Bronchial epithelial cell (primary cell): ENCODE results near the gene PLCL1. TPM values are rescaled to one million over a fixed set of nuclear protein-coding genes. Genes with fewer than 3 reads are reported as not detected.
A peak's percentile ranks its signal among the peaks of the same experiment; 100 is the strongest.

Source experiments
- DNase-seq: peaks from one replicate; pipeline ENCODE4 v3.0.0-alpha.2; 2010; ENCODE audit warnings: low read depth
- FAIRE-seq: peaks from 2 replicates; lab custom pipeline; 2011; peaks lifted over from hg19 to GRCh38; lab: Jason Lieb, UNC
- H3K27me3 ChIP-seq: 2 replicates; pipeline ENCODE4 v1.5.1; 2011; ENCODE audit warnings: low read length; ENCODE audit not compliant: control insufficient read depth, insufficient read depth
- H3K36me3 ChIP-seq: 2 replicates; pipeline ENCODE4 v1.5.1; 2011; ENCODE audit warnings: low read length; ENCODE audit not compliant: control insufficient read depth, insufficient read depth
- H3K4me3 ChIP-seq: 2 replicates; pipeline ENCODE4 v1.5.1; 2011; ENCODE audit warnings: mild to moderate bottlenecking, low read depth, low read length, control low read depth
- CTCF ChIP-seq: IDR thresholded peaks from 2 replicates; pipeline ENCODE4 v1.5.1; 2011; ENCODE audit warnings: mild to moderate bottlenecking, moderate library complexity, low read length, control low read depth, inconsistent platforms; ENCODE audit not compliant: insufficient read depth, severe bottlenecking
- total RNA-seq: library from RNA; depleted of rRNA; stranded (reverse); fragments of >200 nt; gene quantifications from 2 replicates; pipeline ENCODE4 v1.2.1, GENCODE V29; 2014

Gene PLCL1
- total RNA-seq, 1 donor from 2014 or later, result not detected

DNA sequence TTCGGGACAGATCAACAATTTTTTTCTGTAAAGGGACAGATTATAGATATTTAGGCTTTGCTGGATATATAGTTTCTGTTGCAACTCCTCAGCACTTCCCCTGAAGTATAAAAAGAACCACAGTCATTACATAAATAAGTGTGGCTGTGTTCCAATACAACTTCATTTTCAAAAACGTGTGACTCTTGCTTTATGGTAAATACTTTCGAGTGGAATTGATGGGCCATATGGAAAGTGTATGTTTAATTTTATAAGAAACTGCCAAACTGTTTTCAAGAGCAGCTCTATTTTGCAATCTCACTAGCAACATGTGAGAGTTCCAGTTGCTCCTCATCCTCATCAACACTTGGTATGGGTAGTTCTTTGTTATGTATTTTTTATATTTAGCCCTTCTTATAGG lies 370.9 kb downstream of the PLCL1 start:
- Histone ChIP-seq H3K27me3 (no peaks in the 10 kb centered on the region), H3K36me3 (no peaks in the 10 kb centered on the region), H3K4me3 (no peak overlapping the region)
- no peak for FAIRE-seq
- no peak for TF ChIP-seq CTCF
- no peak for DNase-seq

GRCh38 chr2:198177040-198177439 lies 372.6 kb downstream of the PLCL1 start:
- no peak for FAIRE-seq
- DNase-seq, result no peak
- no peaks in the 10 kb centered on the region for H3K36me3 ChIP-seq
- H3K27me3 ChIP-seq, result no peaks in the 10 kb centered on the region
- TF ChIP-seq CTCF, result no peak
- no peak overlapping the region for H3K4me3 ChIP-seq

GRCh38 chr2:198178766-198179165 lies 374.4 kb downstream of the PLCL1 start:
- DNase-seq (no peak), FAIRE-seq (no peak)
- TF ChIP-seq CTCF, result no peak
- H3K4me3 ChIP-seq, result no peak overlapping the region
- H3K36me3 ChIP-seq, result no peaks in the 10 kb centered on the region
- H3K27me3 ChIP-seq, result no peaks in the 10 kb centered on the region

- no peak for TF ChIP-seq CTCF
- no peaks in the 10 kb centered on the region for H3K36me3 ChIP-seq
- no peaks in the 10 kb centered on the region for H3K27me3 ChIP-seq
- no peak for FAIRE-seq
- DNase-seq, result no peak
- H3K4me3 ChIP-seq, result no peak overlapping the region
These were observed 381.9 kb downstream of the PLCL1 start for GRCh38 chr2:198186257-198186656.

DNA sequence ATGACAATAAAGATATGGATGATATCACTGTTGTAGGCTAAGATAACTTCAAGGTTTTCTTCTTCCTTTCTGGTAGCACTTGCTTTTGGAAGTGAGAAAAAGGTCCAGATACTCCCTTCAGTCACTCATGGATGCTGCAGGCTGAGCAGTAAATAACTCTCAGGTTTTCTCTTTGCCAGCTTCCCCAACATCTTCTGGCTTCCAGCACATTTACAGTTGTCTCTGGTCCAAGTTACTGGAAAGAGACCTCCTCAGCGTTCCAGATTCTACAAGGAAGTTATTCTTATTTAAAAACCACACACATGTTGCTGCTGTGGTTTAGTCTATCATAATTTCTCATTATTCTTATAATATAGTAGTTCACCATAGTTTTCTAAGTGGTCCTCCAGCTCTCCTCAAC lies 383.4 kb downstream of the PLCL1 start:
- H3K4me3 ChIP-seq, result no peak overlapping the region
- DNase-seq, result no peak
- H3K27me3 ChIP-seq, result no peaks in the 10 kb centered on the region
- peak; percentile 72 for FAIRE-seq
- no peak for TF ChIP-seq CTCF
- H3K36me3 ChIP-seq, result no peaks in the 10 kb centered on the region

DNA sequence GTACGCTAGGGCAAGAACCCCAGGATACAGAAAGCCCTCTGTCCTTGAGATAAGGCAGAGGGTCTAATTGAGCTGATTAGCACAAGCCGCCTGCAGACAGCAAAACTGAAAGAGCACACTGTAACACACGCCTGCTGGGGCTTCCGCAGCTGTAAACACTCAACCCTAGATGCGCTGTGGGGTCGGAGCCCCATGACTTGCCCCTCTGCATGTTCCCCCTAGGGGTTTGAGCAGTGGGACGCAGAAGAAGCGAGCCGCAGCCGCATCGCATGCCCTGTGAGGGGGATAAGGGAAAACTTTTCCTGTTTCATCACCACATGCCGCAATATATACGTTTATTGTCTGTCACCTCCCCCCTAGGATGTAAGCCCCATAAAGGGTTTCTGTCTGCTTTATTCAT lies 384.6 kb downstream of the PLCL1 start:
- FAIRE-seq, result no peak
- H3K27me3 ChIP-seq, result no peaks in the 10 kb centered on the region
- DNase-seq, result no peak
- H3K36me3 ChIP-seq, result no peaks in the 10 kb centered on the region
- no peak for TF ChIP-seq CTCF
- H3K4me3 ChIP-seq, result no peak overlapping the region
